ENCODE data around the gene HOXA10. TPM values are rescaled to one million over a fixed set of nuclear protein-coding genes. Genes with fewer than 3 reads are reported as not detected.

Gene HOXA10
- total RNA-seq, 3 donors from 2014 or later: 2.3 to 21.1 (median 5.2) TPM

DNA sequence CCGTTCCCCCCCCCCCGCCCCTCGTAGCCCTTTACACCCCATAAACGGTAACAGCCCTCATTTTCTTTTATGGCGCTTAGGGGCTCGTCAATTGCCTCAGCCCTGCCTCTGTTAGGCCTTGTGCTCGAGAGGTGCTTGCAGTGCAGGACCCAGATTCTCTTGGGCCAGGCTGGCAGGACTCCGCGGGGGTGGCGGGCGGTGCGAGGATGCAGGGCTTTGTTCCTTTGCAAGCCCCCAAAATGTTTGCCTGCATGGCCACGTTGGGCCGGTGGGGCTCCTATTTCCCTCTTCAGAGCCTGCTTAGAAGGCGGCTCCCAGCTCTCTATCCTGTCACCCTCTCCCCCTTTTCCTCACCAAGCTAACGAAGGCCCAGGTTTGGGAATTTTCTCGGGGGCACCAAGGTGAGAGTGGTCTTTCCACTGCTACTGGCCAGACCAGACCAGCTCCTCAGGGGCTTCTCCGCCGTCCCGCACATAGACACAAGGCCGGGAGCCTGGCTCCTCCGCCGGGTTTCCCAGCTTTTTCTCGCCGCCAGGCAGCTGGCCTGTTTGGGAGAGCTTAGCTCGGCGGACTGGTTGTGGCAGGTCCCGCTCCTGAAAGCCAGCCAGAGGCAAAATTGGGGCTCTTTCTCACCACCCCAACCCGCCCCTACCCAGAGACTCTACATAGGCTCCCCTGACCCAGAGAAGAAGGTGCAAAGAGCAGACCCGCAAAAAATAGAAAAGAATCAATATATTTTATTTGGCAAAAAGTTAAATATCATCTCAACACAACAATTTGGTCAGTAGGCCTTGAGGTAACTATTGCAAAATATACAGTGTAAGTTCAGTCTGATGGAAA is 12.2 kb downstream of the HOXA10 start:
- H3K36me3 ChIP-seq: no peaks in the 10 kb centered on the region
- intact Hi-C loops (cut with DNase I; ENCODE audit: low total_unique reads): loop anchor here (5.0 kb wide), 1 partner anchor 795 kb away; no protein-coding TSS in a partner anchor
- TF ChIP-seq, protein P1, sequence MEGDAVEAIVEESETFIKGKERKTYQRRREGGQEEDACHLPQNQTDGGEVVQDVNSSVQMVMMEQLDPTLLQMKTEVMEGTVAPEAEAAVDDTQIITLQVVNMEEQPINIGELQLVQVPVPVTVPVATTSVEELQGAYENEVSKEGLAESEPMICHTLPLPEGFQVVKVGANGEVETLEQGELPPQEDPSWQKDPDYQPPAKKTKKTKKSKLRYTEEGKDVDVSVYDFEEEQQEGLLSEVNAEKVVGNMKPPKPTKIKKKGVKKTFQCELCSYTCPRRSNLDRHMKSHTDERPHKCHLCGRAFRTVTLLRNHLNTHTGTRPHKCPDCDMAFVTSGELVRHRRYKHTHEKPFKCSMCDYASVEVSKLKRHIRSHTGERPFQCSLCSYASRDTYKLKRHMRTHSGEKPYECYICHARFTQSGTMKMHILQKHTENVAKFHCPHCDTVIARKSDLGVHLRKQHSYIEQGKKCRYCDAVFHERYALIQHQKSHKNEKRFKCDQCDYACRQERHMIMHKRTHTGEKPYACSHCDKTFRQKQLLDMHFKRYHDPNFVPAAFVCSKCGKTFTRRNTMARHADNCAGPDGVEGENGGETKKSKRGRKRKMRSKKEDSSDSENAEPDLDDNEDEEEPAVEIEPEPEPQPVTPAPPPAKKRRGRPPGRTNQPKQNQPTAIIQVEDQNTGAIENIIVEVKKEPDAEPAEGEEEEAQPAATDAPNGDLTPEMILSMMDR (IDR thresholded peaks at IDR 0.05): no peak
- TF ChIP-seq POLR2A (IDR thresholded peaks at IDR 0.05) (no peak), POLR2AphosphoS5 (IDR thresholded peaks at IDR 0.05) (no peak)
- H3K27ac ChIP-seq: peak overlapping the region; percentile 91 to 96
- peak overlapping the region; percentile 57 to 85 (median 65) for H3K4me3 ChIP-seq
- no peaks in the 10 kb centered on the region for H3K4me1 ChIP-seq
- DNase-seq (ENCODE audit: low spot score in 2 of 2): peak in 1 of 2 donors; percentile 55
- no peaks in the 10 kb centered on the region for H3K9me3 ChIP-seq
- H3K27me3 ChIP-seq: peaks cover 3 to 37% of the 10 kb centered on the region in 2 donors

DNA sequence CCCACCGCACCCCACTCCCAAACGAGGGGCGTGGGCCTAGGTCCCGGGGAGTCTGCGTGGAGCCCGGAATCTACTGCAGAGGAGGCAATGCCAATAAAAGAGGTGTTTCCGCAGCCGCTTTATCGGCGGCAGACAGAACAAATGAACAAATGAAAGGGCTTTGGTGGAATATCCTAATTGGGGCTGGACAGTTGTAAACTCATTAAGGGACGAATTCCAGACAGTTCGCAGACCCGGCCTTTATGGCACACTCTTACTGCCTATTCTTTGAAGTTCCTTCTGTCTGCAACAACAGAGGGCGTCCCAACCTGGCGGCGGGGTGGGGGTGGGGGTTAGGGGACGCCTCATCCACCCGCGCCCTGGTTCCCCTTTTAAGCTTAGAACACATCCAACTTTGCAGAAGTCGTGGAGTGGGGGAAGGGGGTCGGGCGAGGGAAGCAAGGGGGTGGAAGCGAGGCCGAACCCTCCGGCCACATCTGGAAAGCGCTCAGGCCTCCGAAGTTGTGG is 12.9 kb downstream of the HOXA10 start:
- H3K27me3 ChIP-seq: peaks cover 3 to 32% of the 10 kb centered on the region in 2 donors
- H3K4me3 ChIP-seq: peak overlapping the region; percentile 57 to 85 (median 65)
- peak overlapping the region; percentile 91 to 96 for H3K27ac ChIP-seq
- no peaks in the 10 kb centered on the region for H3K4me1 ChIP-seq
- no peaks in the 10 kb centered on the region for H3K36me3 ChIP-seq
- DNase-seq (ENCODE audit: low spot score in 2 of 2): peak in 1 of 2 donors; percentile 53
- H3K9me3 ChIP-seq: no peaks in the 10 kb centered on the region
- intact Hi-C loops (cut with DNase I; ENCODE audit: low total_unique reads): loop anchor here (5.0 kb wide), 1 partner anchor 794 kb away; no protein-coding TSS in a partner anchor
- no peak for TF ChIP-seq POLR2AphosphoS5 (IDR thresholded peaks at IDR 0.05)
- TF ChIP-seq POLR2A (IDR thresholded peaks at IDR 0.05): no peak
- TF ChIP-seq, protein P1 (IDR thresholded peaks at IDR 0.05): no peak

DNA sequence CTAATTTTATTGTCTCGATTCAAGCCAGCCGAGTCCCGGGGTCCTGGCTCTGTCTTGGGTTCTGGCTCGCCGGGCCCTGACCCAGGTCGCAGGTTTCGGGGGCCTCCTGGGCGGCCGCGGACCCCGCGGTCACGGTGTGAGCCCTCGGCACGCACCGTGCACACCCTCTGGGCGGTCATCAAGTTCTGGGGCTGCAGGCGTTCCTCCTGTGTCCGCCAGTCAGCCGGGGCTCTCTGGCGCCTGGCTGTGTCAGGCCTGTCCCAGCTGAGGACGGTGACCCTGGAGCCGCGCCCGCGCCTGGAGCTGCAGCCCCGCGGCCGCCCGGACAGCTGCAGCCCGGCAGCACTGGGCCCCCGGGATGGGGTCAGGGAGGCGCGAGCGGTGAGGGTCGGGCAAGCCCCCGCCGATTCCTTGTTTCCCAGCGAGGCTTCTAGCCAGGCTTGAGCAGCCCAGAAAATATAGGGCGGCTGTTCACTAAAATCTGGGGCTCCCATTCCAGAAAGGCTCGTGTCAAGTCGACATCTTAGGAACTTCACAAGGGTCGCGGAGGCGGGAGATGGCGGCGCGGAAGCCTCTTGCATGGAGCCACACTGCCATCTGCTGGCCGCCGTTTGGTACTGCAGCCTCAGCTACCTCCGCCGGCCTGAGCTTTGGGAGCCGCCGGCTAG is 13.4 kb downstream of the HOXA10 start:
- TF ChIP-seq, protein P1 (IDR thresholded peaks at IDR 0.05): peak; percentile 99
- TF ChIP-seq POLR2AphosphoS5 (IDR thresholded peaks at IDR 0.05) (peak in 2 of 3 donors; percentile 53 to 57), POLR2A (IDR thresholded peaks at IDR 0.05) (no peak)
- Histone ChIP-seq H3K36me3 (no peaks in the 10 kb centered on the region), H3K27ac (peak overlapping the region; percentile 91 to 96), H3K4me1 (no peaks in the 10 kb centered on the region), H3K4me3 (peak overlapping the region; percentile 57 to 85 (median 65)), H3K27me3 (peaks cover 6 to 32% of the 10 kb centered on the region in 2 donors), H3K9me3 (no peaks in the 10 kb centered on the region)
- DNase-seq (ENCODE audit: low spot score in 2 of 2): peak; percentile 87 to 91
- intact Hi-C loops (cut with DNase I; ENCODE audit: low total_unique reads): loop anchor here (5.0 kb wide), 1 partner anchor 793 kb away; no protein-coding TSS in a partner anchor

DNA sequence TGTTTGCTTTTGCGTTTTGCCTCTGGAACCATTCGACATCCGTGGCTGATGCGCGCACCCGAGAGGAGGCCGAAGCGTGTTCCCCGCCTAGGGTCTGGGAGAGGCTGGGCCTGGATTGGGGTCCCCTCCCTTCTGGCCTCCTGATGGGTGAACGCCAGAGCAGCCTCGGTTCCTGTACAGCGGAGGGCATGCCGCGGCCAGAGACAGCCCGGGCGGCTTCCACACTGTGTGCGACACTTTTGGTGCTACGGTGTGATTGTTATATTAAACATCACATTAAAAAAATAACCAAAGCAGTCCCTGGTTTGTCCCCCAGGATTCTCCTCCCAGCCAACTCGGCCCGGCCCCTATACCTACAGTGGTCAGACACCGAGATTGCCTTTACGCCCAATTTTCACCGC is 14.0 kb downstream of the HOXA10 start:
- Histone ChIP-seq H3K9me3 (no peaks in the 10 kb centered on the region), H3K27me3 (peaks cover 6 to 29% of the 10 kb centered on the region in 2 donors), H3K4me3 (peak overlapping the region; percentile 57 to 85 (median 65)), H3K36me3 (no peaks in the 10 kb centered on the region), H3K4me1 (peaks cover 0 to 4% of the 10 kb centered on the region in 2 donors), H3K27ac (peak overlapping the region; percentile 91 to 96)
- intact Hi-C loops (cut with DNase I; ENCODE audit: low total_unique reads): loop anchor here (5.0 kb wide), 1 partner anchor 793 kb away; no protein-coding TSS in a partner anchor
- TF ChIP-seq, protein P1 (IDR thresholded peaks at IDR 0.05): no peak
- TF ChIP-seq POLR2A (IDR thresholded peaks at IDR 0.05) (no peak), POLR2AphosphoS5 (IDR thresholded peaks at IDR 0.05) (no peak)
- peak in 1 of 2 donors; percentile 50 for DNase-seq (ENCODE audit: low spot score in 2 of 2)

Measured in breast epithelium (tissue), 4 donors.